B cell (primary cell): ENCODE results near the gene MRPS11.

ENCODE experiments used
- CTCF ChIP-seq: fragments of 200-600 bp; IDR thresholded peaks from one replicate; pipeline ENCODE4 v1.8.0; 2022; ENCODE audit warnings: antibody characterized with exemption, mild to moderate bottlenecking
- EZH2 ChIP-seq: IDR thresholded peaks from 2 replicates; pipeline ENCODE4 v1.6.1; 2012; ENCODE audit warnings: borderline replicate concordance, low read depth, mild to moderate bottlenecking, moderate library complexity, low read length; ENCODE audit not compliant: insufficient read depth, poor library complexity, severe bottlenecking

GRCh38 chr15:88477904-88478303 lies 10.4 kb downstream of the MRPS11 start:
- TF ChIP-seq CTCF (no peak), EZH2 (no peak)
